Small intestine (tissue), 7 donors: ENCODE results near the gene TFF1. TPM values are rescaled to one million over a fixed set of nuclear protein-coding genes. Genes with fewer than 3 reads are reported as not detected.

Experiments
- DNase-seq, 2 donors: peaks; one replicate each; pipeline versions ENCODE4 v3.0.0 to v3.0.0-alpha.2; 2013
- FAIRE-seq: peaks from 2 replicates; lab custom pipeline; 2012; peaks lifted over from hg19 to GRCh38; lab: Jason Lieb, UNC
- H3K27ac ChIP-seq, 3 donors: one replicate each; pipeline ENCODE4 v1.5.1; 2013; ENCODE audit warnings: low read length in 2 of 3, mild to moderate bottlenecking in 2 of 3, control low read depth in 1 of 3, inconsistent platforms in 1 of 3, low read depth in 1 of 3, moderate library complexity in 1 of 3
- H3K27me3 ChIP-seq, 3 donors: one replicate each; pipeline ENCODE4 v1.6.1; 2013; ENCODE audit warnings: low read length in 3 of 3, inconsistent platforms in 1 of 3; ENCODE audit not compliant: control insufficient read depth in 3 of 3, insufficient read depth in 3 of 3
- H3K36me3 ChIP-seq, 3 donors: one replicate each; pipeline ENCODE4 v1.6.1; 2013; ENCODE audit warnings: low read length in 3 of 3, inconsistent platforms in 1 of 3, low read depth in 1 of 3, mild to moderate bottlenecking in 1 of 3, moderate library complexity in 1 of 3; ENCODE audit not compliant: control insufficient read depth in 3 of 3, insufficient read depth in 2 of 3
- H3K4me1 ChIP-seq, 3 donors: one replicate each; pipeline ENCODE4 v1.6.1; 2013; ENCODE audit warnings: low read length in 2 of 3, inconsistent platforms in 1 of 3, low read depth in 1 of 3, mild to moderate bottlenecking in 1 of 3, moderate library complexity in 1 of 3; ENCODE audit not compliant: control insufficient read depth in 3 of 3, insufficient read depth in 2 of 3
- H3K4me3 ChIP-seq, 3 donors: one replicate each; pipeline ENCODE4 v1.5.1; 2013; ENCODE audit warnings: low read length in 3 of 3, control low read depth in 1 of 3, inconsistent platforms in 1 of 3, low read depth in 1 of 3, mild to moderate bottlenecking in 1 of 3, moderate library complexity in 1 of 3
- H3K9me3 ChIP-seq, 2 donors: one replicate each; pipeline ENCODE4 v1.6.1; 2013; ENCODE audit warnings: low read depth in 1 of 2, low read length in 1 of 2; ENCODE audit not compliant: control insufficient read depth in 2 of 2, insufficient read depth in 1 of 2
- WGBS, 3 donors: extraction: QIAGEN DNeasy Blood & Tissue Kit; methylation state at CpG; one replicate each; pipeline ENCODE4 v1.1.7; 2013; 5-methylcytosine and 5-hydroxymethylcytosine counted together
- polyA plus RNA-seq, 4 donors: library from polyadenylated mRNA; stranded (reverse) in 3 of 4; unstranded in 1 of 4; fragments of 200-250 nt in 3 of 4; fragments of 120-200 nt in 1 of 4; gene quantifications; one replicate each; pipeline versions ENCODE4 v1.2.1 to v1.2.3, GENCODE V29; 2013
- donor health status: healthy with polysubstance abuse.
- donor health status: control.
- donor health status: control.
- donor health status: Bipolar disorder and iron deficiency.
- donor health status: healthy.

Gene TFF1
- polyA plus RNA-seq, 4 donors, result 14.5 to 187 (median 137) TPM

GRCh38 chr21:42340187-42341050 lies 25.9 kb downstream of the TFF1 start:
- no peak for FAIRE-seq
- DNase-seq, result no peak
- Histone ChIP-seq H3K27me3 (no peaks in the 10 kb centered on the region), H3K9me3 (no peaks in the 10 kb centered on the region), H3K4me1 (peaks cover 0 to 12% (median 0%) of the 10 kb centered on the region in 3 donors), H3K36me3 (no peaks in the 10 kb centered on the region), H3K27ac (no peak overlapping the region), H3K4me3 (no peak overlapping the region)
- WGBS, 3 donors, result 83 to 86% (median 84%) methylated on average over 24 of the region's 24 CpGs

GRCh38 chr21:42338729-42339715 lies 27.3 kb downstream of the TFF1 start:
- FAIRE-seq (no peak), DNase-seq (no peak)
- WGBS, 3 donors, result 85 to 91% (median 86%) methylated on average over 17 of the region's 17 CpGs
- H3K27me3 ChIP-seq, result no peaks in the 10 kb centered on the region
- no peak overlapping the region for H3K4me3 ChIP-seq
- no peaks in the 10 kb centered on the region for H3K9me3 ChIP-seq
- H3K4me1 ChIP-seq, result peaks cover 0 to 12% (median 0%) of the 10 kb centered on the region in 3 donors
- H3K27ac ChIP-seq, result no peak overlapping the region
- no peaks in the 10 kb centered on the region for H3K36me3 ChIP-seq

GRCh38 chr21:42337830-42338728 lies 28.3 kb downstream of the TFF1 start:
- FAIRE-seq (no peak), DNase-seq (peak; percentile 75 to 94)
- peaks cover 0 to 14% (median 0%) of the 10 kb centered on the region in 3 donors for H3K4me1 ChIP-seq
- no peaks in the 10 kb centered on the region for H3K9me3 ChIP-seq
- no peak overlapping the region for H3K4me3 ChIP-seq
- H3K27me3 ChIP-seq, result no peaks in the 10 kb centered on the region
- 40 to 52% (median 50%) methylated on average over 23 of the region's 23 CpGs for WGBS, 3 donors
- no peaks in the 10 kb centered on the region for H3K36me3 ChIP-seq
- peak overlapping the region in 1 of 3 donors; percentile 8 for H3K27ac ChIP-seq

GRCh38 chr21:42337276-42337675 lies 29.1 kb downstream of the TFF1 start:
- DNase-seq, result no peak
- 84 to 89% (median 85%) methylated on average over 4 of the region's 4 CpGs for WGBS, 3 donors

GRCh38 chr21:42336054-42336453 lies 30.3 kb downstream of the TFF1 start:
- whole genome bisulfite sequencing, 3 donors, result 55 to 83% (median 76%) methylated on average over 10 of the region's 10 CpGs
- H3K27me3 ChIP-seq, result no peaks in the 10 kb centered on the region

More at GRCh38 chr21:42337276-42337675, 29.1 kb downstream of the TFF1 start:
- no peaks in the 10 kb centered on the region for H3K27me3 ChIP-seq
- no peak for FAIRE-seq
- no peaks in the 10 kb centered on the region for H3K36me3 ChIP-seq
- H3K9me3 ChIP-seq, result no peaks in the 10 kb centered on the region
- H3K4me3 ChIP-seq, result no peak overlapping the region
- peak overlapping the region in 1 of 3 donors; percentile 8 for H3K27ac ChIP-seq
- peaks cover 0 to 20% (median 0%) of the 10 kb centered on the region in 3 donors for H3K4me1 ChIP-seq

GRCh38 chr21:42332557-42333317 lies 33.6 kb downstream of the TFF1 start:
- peak; percentile 74 to 92 for DNase-seq

More at GRCh38 chr21:42336054-42336453, 30.3 kb downstream of the TFF1 start:
- no peak for DNase-seq
- H3K9me3 ChIP-seq, result no peaks in the 10 kb centered on the region
- H3K27ac ChIP-seq, result no peak overlapping the region
- no peak overlapping the region for H3K4me3 ChIP-seq
- H3K4me1 ChIP-seq, result peaks cover 0 to 32% (median 0%) of the 10 kb centered on the region in 3 donors
- no peak for FAIRE-seq
- no peaks in the 10 kb centered on the region for H3K36me3 ChIP-seq

GRCh38 chr21:42331660-42332059 lies 34.7 kb downstream of the TFF1 start:
- FAIRE-seq, result no peak
- H3K36me3 ChIP-seq, result no peaks in the 10 kb centered on the region
- H3K27ac ChIP-seq, result peak overlapping the region in 1 of 3 donors; percentile 92
- H3K4me3 ChIP-seq, result no peak overlapping the region
- H3K4me1 ChIP-seq, result peaks cover 0 to 45% (median 0%) of the 10 kb centered on the region in 3 donors
- H3K27me3 ChIP-seq, result no peaks in the 10 kb centered on the region
- DNase-seq, result no peak
- peaks cover 0 to 6% of the 10 kb centered on the region in 2 donors for H3K9me3 ChIP-seq

More at GRCh38 chr21:42332557-42333317, 33.6 kb downstream of the TFF1 start:
- FAIRE-seq, result no peak
- Histone ChIP-seq H3K27me3 (no peaks in the 10 kb centered on the region), H3K27ac (peak overlapping the region in 1 of 3 donors; percentile 92), H3K4me1 (peaks cover 0 to 45% (median 0%) of the 10 kb centered on the region in 3 donors), H3K9me3 (peaks cover 0 to 6% of the 10 kb centered on the region in 2 donors), H3K4me3 (no peak overlapping the region), H3K36me3 (no peaks in the 10 kb centered on the region)
- WGBS, 3 donors, result 16 to 56% (median 33%) methylated on average over 5 of the region's 5 CpGs
